Measurements from ENCODE around the gene KDM5B.

The KDM5B gene

GRCh38 chr1:202684716-202685115, 123.5 kb downstream of the KDM5B start:
- DNase-seq: no peak

GRCh38 chr1:202683029-202683428, 125.2 kb downstream of the KDM5B start:
- no peak for DNase-seq

- no peak for DNase-seq
These were observed 125.7 kb downstream of the KDM5B start for GRCh38 chr1:202682477-202682876.

GRCh38 chr1:202681736-202682420, 126.3 kb downstream of the KDM5B start:
- DNase-seq: no peak

GRCh38 chr1:202680586-202681352, 127.5 kb downstream of the KDM5B start:
- no peak for DNase-seq

GRCh38 chr1:202679406-202680177, 128.6 kb downstream of the KDM5B start:
- DNase-seq: no peak

- DNase-seq: no peak
These were observed 130.8 kb downstream of the KDM5B start for GRCh38 chr1:202677433-202677832.
